Parathyroid adenoma (tissue), 2 donors: ENCODE data around the gene APBB2.

Experiments used
- H2AFZ ChIP-seq: fragments of 300-600 bp; sonication (generic); one replicate; pipeline ENCODE4 v1.7.0; 2017; ENCODE audit warnings: antibody characterized with exemption, mild to moderate bottlenecking
- H3K27ac ChIP-seq: fragments of 300-600 bp; sonication (generic); one replicate; pipeline ENCODE4 v1.7.0; 2017
- H3K27me3 ChIP-seq: fragments of 300-600 bp; sonication (generic); one replicate; pipeline ENCODE4 v1.7.0; 2017; ENCODE audit warnings: low read length; ENCODE audit not compliant: control insufficient read depth, insufficient read depth
- H3K36me3 ChIP-seq: fragments of 300-600 bp; sonication (generic); one replicate; pipeline ENCODE4 v1.7.0; 2017; ENCODE audit warnings: low read length; ENCODE audit not compliant: control insufficient read depth, insufficient read depth
- H3K4me1 ChIP-seq: fragments of 300-600 bp; sonication (generic); one replicate; pipeline ENCODE4 v1.7.0; 2017; ENCODE audit warnings: control low read depth
- H3K4me2 ChIP-seq: fragments of 300-600 bp; sonication (generic); one replicate; pipeline ENCODE4 v1.7.0; 2017; ENCODE audit warnings: low read length
- H3K4me3 ChIP-seq: fragments of 300-600 bp; sonication (generic); one replicate; pipeline ENCODE4 v1.7.0; 2017; ENCODE audit warnings: low read depth, low read length
- H3K79me2 ChIP-seq: fragments of 300-600 bp; sonication (generic); one replicate; pipeline ENCODE4 v1.7.0; 2017; ENCODE audit warnings: control low read depth
- H3K9ac ChIP-seq: fragments of 300-600 bp; sonication (generic); one replicate; pipeline ENCODE4 v1.7.0; 2017; ENCODE audit warnings: mild to moderate bottlenecking
- H3K9me3 ChIP-seq: fragments of 300-600 bp; sonication (generic); one replicate; pipeline ENCODE4 v1.7.0; 2017; ENCODE audit warnings: low read length; ENCODE audit not compliant: control insufficient read depth
- CTCF ChIP-seq: fragments of 300-600 bp; sonication (generic); IDR thresholded peaks from one replicate; pipeline ENCODE4 v1.7.0; 2017; ENCODE audit warnings: antibody characterized with exemption, mild to moderate bottlenecking
- donor health status: primary hyperparathyroidism.

APBB2 gene

DNA sequence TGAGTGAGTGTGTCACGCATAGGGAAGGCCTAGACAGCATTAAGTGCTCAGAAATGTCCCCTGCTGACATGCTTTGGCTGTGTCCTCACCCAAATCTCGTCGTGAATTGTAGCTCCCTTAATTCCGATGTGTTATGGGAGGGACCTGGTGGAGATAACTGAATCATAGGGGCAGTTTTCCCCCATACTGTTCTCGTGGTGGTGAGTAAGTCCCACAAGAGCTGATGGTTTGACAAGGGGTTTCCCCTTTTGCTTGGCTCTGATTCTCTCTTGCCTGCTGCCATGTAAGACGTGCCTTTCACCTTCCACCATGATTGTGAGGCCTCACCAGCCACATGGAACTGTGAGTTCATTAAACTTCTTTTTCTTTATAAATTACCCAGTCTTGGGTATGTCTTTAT lies 386.6 kb downstream of the APBB2 start:
- Histone ChIP-seq H3K4me2 (no peak overlapping the region), H3K36me3 (no peaks in the 10 kb centered on the region), H3K27ac (no peak overlapping the region), H3K9ac (no peak overlapping the region), H2AFZ (no peak overlapping the region), H3K9me3 (no peaks in the 10 kb centered on the region), H3K4me1 (no peaks in the 10 kb centered on the region), H3K4me3 (no peak overlapping the region), H3K27me3 (no peaks in the 10 kb centered on the region), H3K79me2 (no peaks in the 10 kb centered on the region)
- TF ChIP-seq CTCF: no peak

DNA sequence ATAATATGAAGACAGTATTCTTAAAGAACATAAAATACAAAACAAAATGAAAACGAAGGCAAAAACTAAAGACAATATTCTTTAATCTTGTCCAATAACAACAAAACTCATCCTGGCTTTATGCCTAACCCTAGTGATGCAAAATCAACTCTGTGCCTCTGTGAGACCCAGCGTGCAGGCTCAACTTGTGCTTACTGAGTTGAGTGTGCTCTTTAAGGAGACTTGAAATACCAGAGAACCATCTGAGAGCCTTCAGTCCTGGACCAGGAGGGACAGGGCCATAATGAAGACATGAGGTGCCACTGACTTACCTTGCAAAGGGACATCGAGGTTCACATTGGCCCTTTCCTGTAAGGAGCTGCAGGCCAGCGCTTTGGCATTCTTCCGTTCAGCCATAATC lies 387.5 kb downstream of the APBB2 start:
- Histone ChIP-seq H3K36me3 (no peaks in the 10 kb centered on the region), H3K4me1 (no peaks in the 10 kb centered on the region), H3K27ac (no peak overlapping the region), H3K9me3 (no peaks in the 10 kb centered on the region), H3K4me2 (no peak overlapping the region), H3K9ac (no peak overlapping the region), H3K79me2 (no peaks in the 10 kb centered on the region), H3K4me3 (no peak overlapping the region), H2AFZ (no peak overlapping the region), H3K27me3 (no peaks in the 10 kb centered on the region)
- TF ChIP-seq CTCF: no peak

- TF ChIP-seq CTCF: no peak
- Histone ChIP-seq H2AFZ (no peak overlapping the region), H3K4me2 (no peak overlapping the region), H3K27ac (no peak overlapping the region), H3K27me3 (no peaks in the 10 kb centered on the region), H3K9ac (no peak overlapping the region), H3K9me3 (no peaks in the 10 kb centered on the region), H3K36me3 (no peaks in the 10 kb centered on the region), H3K79me2 (no peaks in the 10 kb centered on the region), H3K4me3 (no peak overlapping the region), H3K4me1 (no peaks in the 10 kb centered on the region)
These were observed 389.1 kb downstream of the APBB2 start for GRCh38 chr4:40825014-40825838.

- Histone ChIP-seq H3K27ac (no peak overlapping the region), H3K4me1 (no peaks in the 10 kb centered on the region), H3K79me2 (no peaks in the 10 kb centered on the region), H3K4me3 (no peak overlapping the region), H3K36me3 (no peaks in the 10 kb centered on the region), H3K4me2 (no peak overlapping the region), H3K27me3 (no peaks in the 10 kb centered on the region), H3K9ac (no peak overlapping the region), H3K9me3 (no peaks in the 10 kb centered on the region), H2AFZ (no peak overlapping the region)
- no peak for TF ChIP-seq CTCF
These were observed 391.7 kb downstream of the APBB2 start for GRCh38 chr4:40822420-40823166.
